NCI-H146 (cell line): ENCODE results near the gene LRRN2.
"Not testable (repeated sequence)": the region's sequence is repeated elsewhere in the genome, so short reads cannot be mapped to it uniquely, and the experiment has no call there.

Source experiments
- DNase-seq: peaks from one replicate; lab custom pipeline; 2025; lab: John Stamatoyannopoulos, UW

Gene LRRN2

DNA sequence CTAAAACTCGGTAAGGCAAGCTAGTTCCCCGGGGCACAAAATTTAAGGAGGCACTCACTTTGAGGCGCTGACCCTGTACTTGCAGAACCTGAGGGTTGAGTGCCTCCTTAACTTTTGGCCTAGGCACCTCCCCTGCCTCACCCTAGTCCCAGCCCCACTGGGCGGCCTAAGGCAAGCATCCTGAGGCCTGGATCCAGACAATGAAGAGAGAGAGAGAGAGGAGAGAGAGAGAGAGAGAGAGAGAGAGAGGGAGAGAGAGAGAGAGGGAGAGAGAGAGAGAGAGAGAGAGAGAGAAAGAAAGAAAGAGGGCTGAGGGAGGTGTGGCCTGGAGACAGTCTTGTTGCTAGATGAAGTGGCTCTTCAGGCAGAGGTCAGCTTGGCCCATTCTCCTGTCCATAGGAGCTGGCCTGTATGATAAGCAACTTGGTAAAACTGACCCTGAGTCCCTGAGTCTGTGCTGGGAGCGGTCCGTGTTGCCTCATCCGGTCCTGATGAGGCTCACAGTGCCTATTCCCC, 7.4 kb upstream of the LRRN2 start:
- no peak for DNase-seq

DNA sequence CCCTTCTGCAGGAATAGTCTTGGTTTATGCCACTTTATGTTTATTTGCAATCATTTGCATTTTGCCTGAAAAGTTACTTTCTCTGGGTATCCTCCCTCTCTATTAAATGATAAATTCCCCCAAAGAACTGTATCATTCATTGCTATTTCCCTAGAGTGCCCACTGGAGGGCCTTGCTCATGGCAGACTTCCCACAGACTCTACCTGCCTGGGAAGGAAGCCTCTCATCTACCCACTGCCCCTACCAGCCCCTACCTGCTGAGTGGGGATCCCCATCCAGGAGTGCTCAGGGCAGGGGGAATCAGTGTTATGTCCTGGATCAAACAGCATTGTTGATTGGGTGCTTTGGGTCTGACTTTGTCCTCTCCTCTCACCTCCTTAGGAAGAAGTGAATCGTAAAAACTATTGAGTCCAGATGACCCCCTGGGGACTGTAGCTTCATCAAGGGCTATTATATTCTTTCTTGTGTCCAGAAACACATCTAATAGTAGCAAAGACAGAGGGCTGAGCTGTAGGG, 6.8 kb upstream of the LRRN2 start:
- DNase-seq = no peak

DNA sequence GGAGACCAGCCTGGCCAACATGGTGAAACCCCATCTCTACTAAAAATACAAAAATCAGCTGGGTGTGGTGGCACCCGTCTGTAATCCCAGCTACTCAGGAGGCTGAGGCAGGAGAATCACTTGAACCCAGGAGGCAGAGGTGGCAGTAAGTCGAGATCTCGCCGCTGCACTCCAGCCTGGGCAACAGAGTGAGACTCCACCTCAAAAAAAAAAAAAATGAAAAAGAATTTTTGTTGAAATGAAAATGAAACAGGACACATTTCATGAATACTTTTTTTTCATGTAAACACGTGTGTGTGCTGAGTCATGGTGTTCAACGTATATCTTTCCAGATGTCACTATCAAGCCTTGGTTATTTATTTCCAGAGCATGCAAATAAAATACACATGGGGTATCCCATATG, 5.8 kb upstream of the LRRN2 start:
- not testable (repeated sequence) for DNase-seq

DNA sequence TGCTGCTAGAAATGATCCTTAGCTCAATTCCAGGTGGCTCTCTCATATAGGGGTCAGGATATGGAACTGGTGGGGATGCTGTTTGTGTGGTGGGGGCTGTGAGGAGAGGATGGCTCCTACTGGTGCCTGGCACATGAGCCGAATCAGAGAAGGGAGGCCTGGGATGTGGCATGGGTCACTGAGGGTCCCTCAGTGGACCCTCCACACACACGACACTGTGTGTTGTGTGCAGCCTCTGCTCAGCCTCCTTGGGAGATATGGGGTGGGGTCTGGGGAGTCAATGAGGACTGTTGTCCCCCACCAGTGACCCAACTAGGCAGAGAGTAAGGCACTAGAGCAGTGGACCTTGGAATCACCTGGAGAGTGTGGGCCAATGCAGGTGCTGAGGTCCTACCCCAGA, 3.2 kb upstream of the LRRN2 start:
- DNase-seq = no peak

DNA sequence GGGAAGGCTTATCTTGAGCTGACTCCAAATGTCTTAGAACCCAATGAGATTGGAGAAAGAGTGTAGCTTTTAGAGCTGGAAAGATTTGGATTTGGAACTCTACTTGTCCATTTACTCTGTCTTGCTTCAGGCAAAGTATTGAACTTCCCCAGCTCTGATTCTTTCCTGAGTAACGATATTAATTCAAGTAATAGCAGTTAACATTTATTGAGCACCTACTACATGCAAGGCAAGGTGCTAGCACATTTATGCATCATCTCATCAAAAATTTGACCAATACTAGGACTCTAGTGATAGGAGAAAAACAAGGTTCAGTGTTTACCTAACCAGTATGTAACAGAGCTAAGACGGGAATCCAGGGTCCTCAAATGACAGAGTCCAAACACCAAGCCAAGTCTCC, 2.5 kb upstream of the LRRN2 start:
- DNase-seq = no peak

DNA sequence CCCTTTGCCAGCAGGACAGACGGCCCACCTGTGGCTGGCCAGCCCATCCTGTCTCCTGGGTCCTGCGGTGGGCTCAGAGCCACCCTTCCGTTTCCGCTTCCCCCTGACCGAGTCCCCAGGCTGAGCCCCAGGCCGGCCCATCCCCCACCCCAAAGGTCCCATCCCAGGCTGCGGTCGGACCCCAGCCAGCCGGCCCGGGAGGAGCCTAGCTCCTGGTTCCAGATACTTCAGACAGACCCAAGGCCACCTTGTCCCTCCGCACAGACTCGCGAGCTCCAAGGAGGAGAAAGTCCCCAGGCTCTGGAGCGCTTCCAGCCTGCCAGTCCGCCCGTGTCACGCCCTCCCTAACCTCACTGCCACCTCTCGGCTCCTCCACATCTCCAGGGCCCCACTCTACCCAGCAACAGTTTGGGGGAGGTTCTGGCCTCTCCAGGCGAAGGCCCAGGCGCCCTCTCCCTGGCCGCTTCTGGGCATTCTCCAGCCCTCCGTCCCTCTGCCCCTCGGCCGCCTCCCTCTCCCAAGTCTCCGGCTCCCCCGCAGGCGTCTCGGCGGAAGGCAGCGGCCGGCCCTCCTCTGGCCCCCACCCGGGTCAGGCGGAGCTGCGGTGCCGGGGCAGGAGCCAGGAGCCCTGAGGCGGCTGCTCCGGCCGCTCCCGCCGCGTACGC, 835 bp downstream of the LRRN2 start:
- peak; percentile 29 for DNase-seq

DNA sequence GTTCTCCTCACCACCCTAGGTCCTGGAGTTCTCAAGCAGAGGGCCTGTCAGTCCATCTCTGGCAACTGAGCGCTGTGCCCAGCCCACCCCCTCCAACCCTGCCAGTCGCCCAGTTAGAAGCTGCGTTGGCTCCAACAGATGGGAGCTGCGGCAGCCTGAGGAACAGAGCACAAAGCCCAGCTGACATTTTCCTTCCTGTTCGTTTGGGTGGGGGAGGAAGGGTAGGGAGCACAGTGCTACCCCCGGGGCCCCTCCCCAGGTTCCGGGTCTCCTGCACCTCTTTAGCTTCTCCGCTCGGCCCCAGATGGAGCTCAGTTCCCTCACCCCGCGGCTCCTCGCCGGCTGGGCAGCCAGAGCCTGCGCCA, 1.4 kb downstream of the LRRN2 start:
- no peak for DNase-seq

DNA sequence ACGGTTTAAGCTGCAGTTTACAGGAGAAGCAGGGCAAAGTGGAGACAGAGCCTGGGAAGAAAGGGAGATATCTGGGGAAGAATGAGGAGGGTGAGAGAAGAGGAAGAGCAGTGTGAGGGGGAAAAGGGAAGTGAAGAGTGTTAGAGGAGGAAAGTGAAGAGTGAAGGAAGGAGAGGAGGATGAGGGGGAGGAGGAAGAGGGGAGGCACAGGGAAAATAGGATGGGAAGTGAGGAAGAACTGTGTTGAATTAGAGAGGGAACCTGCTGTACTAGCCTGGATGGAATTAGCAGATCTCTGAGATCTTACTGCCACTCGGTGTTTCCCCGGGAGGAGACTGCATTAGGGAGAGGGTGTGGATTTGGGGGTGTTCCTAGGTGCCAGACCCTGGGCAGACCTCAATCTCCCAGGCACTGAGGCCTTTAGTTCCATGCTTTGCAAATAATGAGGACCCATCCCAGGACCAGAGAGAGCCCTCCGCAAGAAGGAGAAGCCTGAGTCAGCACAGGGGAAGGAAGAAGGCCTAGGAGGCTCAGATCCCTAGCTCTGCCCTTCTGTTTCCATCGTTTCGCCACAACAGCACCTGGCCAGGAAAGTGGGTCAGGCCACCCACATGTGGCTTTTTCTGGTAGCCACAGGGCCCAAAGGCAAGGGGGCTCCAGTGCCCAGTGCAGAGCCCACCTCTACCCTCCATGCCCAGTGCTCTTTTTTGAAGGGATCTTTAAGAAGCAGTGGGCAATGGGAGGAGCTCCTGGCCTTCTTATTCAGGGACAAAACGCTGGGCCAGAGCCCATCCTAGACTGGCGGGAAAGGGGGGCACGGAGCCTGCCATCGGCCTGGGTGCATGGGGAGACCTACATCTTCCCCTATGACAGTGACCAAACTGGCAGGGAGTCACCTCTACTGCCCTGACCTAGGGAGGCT, 2.0 kb downstream of the LRRN2 start:
- DNase-seq = no peak

DNA sequence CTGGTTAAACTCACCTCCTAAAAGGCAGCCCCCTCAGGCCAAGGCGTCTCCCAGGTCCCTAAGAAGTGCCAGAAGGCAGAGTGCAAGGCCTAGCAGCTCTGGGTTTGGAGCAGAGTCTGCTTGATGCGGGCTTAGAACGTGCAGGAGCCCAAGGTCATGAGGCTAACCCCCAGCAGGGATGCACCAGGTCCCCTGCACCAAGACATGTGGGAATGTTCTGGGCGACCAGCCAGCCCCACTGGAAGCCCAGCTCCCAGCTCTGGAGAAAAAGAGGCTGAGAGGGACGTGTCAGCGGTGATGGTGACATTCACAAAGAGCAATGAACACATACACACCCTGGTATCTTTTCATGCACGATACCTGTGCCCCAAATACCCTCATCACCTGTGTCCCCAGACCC, 5.1 kb downstream of the LRRN2 start:
- no peak for DNase-seq

DNA sequence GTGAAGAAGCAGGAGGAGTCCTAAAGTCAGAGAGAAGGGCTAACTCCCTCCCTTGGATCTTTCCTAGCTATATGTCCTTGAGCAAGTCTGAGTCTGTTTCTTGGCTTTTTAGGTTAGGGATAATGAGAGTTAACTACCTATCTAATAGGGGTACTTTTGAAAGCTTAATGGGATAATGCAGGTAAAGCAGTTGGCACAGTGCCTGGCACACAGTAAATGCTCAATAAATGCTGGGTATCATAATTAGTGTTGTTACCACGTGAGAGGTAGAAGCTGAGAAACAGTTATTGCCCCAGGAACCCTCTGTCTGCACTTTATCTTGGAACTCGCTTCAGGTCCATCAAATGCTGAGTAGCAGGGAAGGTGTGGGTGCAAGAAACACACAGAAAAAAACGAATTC, 5.5 kb downstream of the LRRN2 start:
- DNase-seq = no peak

DNA sequence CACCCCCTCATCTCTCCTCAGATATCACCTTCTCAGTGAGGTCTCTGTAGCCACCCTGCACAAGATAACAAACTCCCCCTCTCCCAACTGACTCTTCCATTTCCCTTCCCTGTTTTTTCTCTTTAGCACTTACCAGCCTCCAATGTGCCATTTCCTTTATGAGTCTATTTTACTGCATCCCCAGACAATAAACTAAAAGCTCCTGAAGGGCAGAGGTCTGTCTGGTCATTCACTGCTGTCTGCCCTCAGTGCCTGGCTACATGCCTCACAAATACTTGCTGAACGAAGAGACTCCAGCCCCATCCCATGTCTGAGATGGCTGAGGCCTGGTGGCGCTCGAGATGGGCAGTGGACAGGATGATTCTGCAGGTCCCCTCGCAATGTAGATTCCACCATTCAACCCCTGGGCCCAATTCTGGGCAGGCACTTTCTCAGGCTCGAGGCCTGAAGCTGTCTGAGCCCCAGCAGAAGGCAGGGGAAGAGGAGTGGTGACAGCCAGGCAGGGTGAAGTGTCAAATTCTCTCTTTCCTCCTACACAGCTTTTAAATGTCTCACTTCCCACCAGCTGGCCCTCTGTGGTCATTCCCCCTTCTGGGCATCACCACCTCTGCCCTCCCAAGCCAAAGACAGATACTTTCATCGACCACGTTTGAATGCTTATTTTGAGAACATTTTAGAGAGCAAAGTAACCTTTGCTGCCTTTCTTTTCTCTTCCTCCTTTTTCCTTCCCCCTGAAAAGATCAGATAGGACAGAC, 6.6 kb downstream of the LRRN2 start:
- no peak for DNase-seq

DNA sequence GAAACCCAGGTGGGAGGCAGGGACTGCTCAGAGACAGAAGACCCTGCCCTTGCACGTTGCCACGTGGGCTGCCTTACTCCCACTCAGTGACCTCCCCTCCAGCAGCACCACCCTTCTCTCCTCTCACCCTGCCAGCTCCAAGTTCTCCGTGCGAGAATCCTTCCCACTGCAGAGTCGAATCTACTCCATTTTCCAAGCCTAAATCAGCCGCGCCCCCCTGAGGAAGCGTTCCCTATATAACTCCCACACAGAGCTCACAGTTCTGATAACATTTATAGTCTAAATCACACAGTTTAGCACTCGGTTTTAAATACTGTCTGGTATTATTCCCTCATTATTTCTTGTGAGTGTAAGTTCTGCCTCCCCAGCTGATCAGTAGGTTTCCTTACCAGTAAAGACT, 7.7 kb downstream of the LRRN2 start:
- no peak for DNase-seq

DNA sequence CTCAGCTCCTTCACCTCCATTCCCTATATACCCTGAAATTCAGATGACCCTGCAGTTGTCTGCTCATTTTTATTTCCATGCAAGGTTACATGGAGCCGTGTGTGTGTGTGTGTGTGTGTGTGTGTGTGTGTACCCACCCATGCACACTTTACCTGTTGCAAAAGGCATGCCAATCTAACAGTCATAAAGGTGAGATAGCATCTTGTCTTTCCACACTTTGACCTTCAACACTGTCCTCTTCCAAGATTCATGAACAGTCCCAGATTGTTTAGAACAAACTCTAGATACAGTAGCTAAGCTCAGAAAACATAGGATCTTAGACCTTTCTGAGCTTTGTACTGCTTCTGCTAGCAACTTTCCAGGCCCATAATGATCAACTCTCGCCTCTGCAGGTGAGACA, 9.5 kb downstream of the LRRN2 start:
- no peak for DNase-seq

DNA sequence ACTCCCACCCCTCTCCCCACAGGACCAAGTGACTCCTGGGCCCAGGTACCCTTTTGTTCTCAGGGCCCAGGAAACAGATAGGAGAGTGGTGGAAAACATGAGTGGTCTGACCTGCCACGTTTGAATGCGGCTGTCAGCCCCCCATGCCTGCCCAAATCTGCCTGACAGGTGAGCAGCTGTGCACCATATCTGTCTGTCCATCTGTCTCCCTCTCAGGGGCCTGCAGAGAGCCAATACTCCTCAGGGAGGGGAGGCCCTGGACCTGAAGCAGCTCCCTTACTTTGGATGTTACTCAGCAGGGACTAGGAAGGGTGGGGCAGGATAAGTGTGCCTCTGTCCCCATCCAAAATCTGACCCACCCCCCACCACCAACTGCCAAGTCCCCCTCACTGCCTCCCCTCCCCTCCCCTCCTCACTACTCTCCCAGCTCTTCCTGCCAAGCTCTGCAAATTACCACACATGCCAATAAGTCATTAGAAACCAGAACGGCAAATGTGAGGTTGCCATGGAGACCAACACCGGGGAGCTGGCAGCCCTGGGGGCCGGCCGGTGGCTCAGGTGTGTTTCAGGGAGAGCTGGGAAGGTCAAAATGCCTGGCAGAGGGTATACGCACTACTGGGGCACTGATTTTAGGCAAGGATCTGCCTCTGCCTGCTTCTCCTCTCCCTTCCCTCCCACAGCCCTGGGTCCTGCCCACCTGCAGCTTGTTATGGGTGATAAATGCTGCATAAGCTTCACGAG, 11.5 kb downstream of the LRRN2 start:
- peak; percentile 87 for DNase-seq

DNA sequence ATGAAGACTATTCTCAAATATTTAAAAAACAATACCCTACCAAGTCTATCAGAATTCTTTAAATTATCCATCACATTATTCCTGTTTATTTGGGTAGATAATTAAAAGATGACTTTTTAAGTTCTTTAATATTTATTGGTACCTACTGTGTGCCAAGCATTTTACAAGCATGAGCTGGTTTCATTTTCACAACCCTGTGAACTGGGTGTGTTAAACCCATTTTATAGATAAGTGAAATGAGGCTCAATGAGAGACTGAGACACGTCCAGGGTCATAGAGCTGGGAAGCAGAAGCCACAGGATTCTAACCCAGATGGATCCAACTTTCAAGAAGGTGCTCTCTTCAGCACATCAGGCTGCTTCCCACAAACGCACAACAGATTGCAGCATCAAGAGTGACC, 12.3 kb downstream of the LRRN2 start:
- DNase-seq = no peak

DNA sequence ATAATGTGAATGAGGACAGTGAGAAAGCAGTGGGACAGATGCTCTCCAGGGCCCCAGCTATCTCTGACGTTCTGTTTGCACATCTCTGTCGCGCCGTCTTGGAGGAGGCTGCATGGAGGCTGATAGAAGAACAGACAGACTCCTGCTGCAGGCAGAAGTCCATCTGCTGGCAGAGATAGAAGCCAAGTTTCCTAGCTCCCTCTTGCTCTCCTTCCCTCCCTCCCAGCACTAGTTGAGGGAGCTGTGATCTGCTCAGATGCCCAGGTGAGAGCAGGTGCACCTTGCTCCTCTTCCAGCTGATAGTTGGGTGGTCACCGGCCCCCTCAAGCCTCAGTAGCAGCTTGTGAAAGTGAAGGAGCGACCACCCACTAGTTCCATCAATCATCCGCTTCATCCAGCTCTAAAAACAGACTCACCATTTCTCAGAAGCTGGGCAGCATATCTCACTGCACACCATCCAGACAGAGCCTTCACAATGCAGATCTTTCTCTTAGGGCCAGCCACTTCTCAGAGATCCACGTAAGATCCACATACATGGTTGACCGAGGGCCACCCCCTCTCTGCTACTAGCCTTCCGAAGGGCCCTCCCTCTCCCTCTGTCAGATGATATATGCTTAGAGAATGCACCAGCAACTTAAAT, 12.9 kb downstream of the LRRN2 start:
- no peak for DNase-seq

DNA sequence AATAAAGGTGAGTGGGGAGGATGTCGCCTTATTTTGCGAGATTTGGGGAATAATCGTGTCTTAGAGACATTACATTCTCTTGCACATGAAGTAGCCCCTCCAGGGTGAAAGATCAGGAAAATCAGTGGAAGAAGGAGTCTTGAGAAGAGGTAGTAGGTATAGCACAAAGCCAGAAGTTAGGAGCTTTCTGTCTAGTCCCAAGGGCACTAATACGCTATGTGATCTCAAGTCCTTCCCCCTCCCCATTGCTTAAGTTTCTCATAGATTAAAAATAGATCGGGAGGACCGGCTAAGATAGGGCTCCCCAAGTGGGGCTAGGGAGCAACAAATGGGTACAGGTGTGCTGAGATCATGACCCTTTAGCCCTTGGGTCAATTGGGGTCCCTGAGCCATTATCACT, 13.5 kb downstream of the LRRN2 start:
- no peak for DNase-seq

DNA sequence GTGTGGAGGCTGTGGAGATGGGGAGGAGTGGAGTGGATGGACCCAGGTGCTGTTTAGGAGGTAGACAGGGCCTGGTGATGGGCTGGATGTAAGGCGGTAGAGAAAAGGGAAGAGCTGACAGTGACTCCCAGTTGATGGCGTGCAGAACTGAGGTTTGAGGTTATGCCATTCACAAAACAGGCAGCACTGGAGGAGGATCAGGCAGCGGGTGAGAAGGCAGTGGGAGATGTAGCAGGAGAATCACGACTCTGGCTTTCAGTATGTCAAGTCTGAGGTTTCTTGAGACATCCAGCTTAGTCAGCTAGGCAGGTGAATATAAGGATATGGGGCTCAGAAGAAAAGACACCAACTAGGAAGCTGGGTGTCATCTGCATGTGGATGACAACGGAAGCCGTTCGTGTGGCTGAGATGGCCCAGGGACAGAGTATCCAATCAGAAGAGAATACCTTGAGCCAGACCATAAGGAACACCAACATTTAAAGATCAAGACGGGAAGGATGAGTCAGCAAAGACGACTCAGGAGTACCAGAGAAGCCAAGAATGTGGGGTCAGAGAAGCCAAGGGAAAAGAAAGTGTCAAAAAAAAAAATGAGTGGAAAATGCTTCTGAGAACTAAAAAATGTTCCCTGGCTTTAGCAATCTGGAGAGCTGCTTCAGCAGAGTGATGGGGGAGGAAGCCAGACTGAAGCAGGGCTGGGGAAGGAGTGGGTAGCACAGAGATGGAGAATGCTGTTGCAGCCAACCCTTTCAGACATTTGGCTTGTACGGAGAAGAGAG, 15.2 kb downstream of the LRRN2 start:
- no peak for DNase-seq

DNA sequence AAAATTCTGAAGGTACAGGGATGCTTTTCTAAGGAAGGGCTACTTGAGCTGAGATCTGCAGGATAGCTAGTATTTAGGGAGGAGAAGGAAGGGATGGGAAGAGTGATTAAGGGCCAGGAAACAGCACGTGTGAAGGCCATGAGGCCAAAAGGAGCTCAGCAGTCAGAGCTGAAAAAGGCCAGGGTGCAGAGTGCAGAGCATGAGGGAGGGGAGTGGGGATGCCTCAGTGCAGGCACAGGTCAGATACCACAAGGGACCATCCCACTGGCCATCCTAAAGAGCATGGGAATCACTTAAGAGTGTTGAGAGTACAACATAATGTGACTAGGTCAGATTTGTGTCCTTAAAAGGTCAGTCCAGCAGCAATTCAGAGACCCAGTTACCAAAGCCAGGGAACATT, 16.0 kb downstream of the LRRN2 start:
- no peak for DNase-seq

DNA sequence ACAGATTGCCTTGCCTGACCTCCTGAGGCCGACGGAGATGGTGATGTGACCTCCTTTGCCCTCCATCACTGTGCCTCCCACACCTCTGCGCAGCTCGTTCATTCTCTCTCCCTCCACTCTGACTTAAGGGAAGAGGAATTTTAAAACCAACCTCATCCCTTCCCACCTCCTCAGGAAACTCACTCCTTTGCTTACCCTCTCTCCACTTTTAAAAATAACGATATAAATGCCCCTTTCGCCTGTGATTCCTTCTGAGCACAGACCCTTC, 21.2 kb downstream of the LRRN2 start:
- DNase-seq = no peak
